GM12878 (cell line): ENCODE results near the gene PLEKHA5.

Experiments
- CHD2 ChIP-seq: IDR thresholded peaks from 2 replicates; pipeline ENCODE4 v1.6.1; 2011; ENCODE audit warnings: low read depth, low read length, improper control_type of control experiment, borderline replicate concordance
- CTCF ChIP-seq, 3 experiments: IDR thresholded peaks in 2 of 3; conservative IDR thresholded peaks in 1 of 3; 2 replicates each; pipeline ENCODE4 v1.5.1; 2011; ENCODE audit warnings: low read depth in 3 of 3, low read length in 3 of 3, mild to moderate bottlenecking in 3 of 3, control low read depth in 2 of 3, moderate library complexity in 2 of 3, inconsistent platforms in 1 of 3, mixed read lengths in 1 of 3; ENCODE audit not compliant: control insufficient read depth in 2 of 3, insufficient read depth in 1 of 3; ENCODE audit errors: extremely low read depth in 1 of 3
- E4F1 ChIP-seq: fragments of 450-650 bp; IDR thresholded peaks from 2 replicates; pipeline ENCODE4 v1.6.1; 2018; ENCODE audit warnings: borderline replicate concordance, mild to moderate bottlenecking; ENCODE audit not compliant: partially characterized antibody
- EZH2 ChIP-seq: IDR thresholded peaks from 2 replicates; pipeline ENCODE4 v1.6.1; 2012; ENCODE audit warnings: low read depth, mild to moderate bottlenecking, control low read depth, inconsistent platforms, low read length, borderline replicate concordance; ENCODE audit not compliant: control insufficient read depth
- POLR2AphosphoS5 ChIP-seq: IDR thresholded peaks from 2 replicates; pipeline ENCODE4 v1.6.1; 2011; ENCODE audit warnings: mild to moderate bottlenecking, low read length, inconsistent platforms

GRCh38 chr12:19200261-19200660 is 70.7 kb downstream of the PLEKHA5 start:
- TF ChIP-seq E4F1 (no peak), CTCF (IDR thresholded peaks at IDR 0.05 in 2 of 3, conservative IDR thresholded peaks at IDR 0.05 in 1 of 3; ENCODE audit: control insufficient read depth in 2 of 3, extremely low read depth in 1 of 3, insufficient read depth in 1 of 3, low read depth in 3 of 3, low read length in 3 of 3) (no peak), CHD2 (no peak), POLR2AphosphoS5 (no peak), EZH2 (no peak)
